Natural killer cell (primary cell): ENCODE measurements around the gene RPL15. TPM values are rescaled to one million over a fixed set of nuclear protein-coding genes. Genes with fewer than 3 reads are reported as not detected.
A peak's percentile ranks its signal among the peaks of the same experiment; 100 is the strongest.

Experiments used
- ATAC-seq, 3 donors: fragments of 150-1000 bp in 2 of 3; fragments of 200-7000 bp in 1 of 3; cut with Tn5 transposase; 1 replicate in 1 of 3; 2 replicates in 2 of 3; pipeline ENCODE4 v1.10.0; 2021; ENCODE audit warnings: mild to moderate bottlenecking in 2 of 3, moderate library complexity in 2 of 3
- DNase-seq, 2 donors: peaks; one replicate each; pipeline versions ENCODE4 v3.0.0 to v3.0.0-alpha.2; 2013 to 2021; ENCODE audit warnings: mixed read lengths in 1 of 2
- H3K27ac ChIP-seq: one replicate; pipeline ENCODE4 v1.5.1; 2013; ENCODE audit warnings: mild to moderate bottlenecking, low read length
- H3K27me3 ChIP-seq: one replicate; pipeline ENCODE4 v1.6.1; 2013; ENCODE audit warnings: low read length; ENCODE audit not compliant: control insufficient read depth, insufficient read depth
- H3K36me3 ChIP-seq: one replicate; pipeline ENCODE4 v1.6.1; 2013; ENCODE audit warnings: low read length; ENCODE audit not compliant: control insufficient read depth, insufficient read depth
- H3K4me1 ChIP-seq: one replicate; pipeline ENCODE4 v1.6.1; 2013; ENCODE audit warnings: low read length; ENCODE audit not compliant: control insufficient read depth, insufficient read depth
- H3K4me3 ChIP-seq: one replicate; pipeline ENCODE4 v1.5.1; 2013; ENCODE audit warnings: low read length
- H3K9me3 ChIP-seq: one replicate; pipeline ENCODE4 v1.6.1; 2013; ENCODE audit warnings: low read length; ENCODE audit not compliant: control insufficient read depth, insufficient read depth
- H3K27ac Mint-ChIP-seq, 2 donors: one replicate each; pipeline ENCODE4 v1.8.0; 2022; ENCODE audit warnings: mild to moderate bottlenecking in 2 of 2, mixed read lengths in 2 of 2, moderate library complexity in 1 of 2
- H3K27me3 Mint-ChIP-seq, 2 donors: one replicate each; pipeline ENCODE4 v1.8.0; 2022; ENCODE audit warnings: low read depth in 2 of 2, mixed read lengths in 2 of 2
- H3K36me3 Mint-ChIP-seq: one replicate; pipeline ENCODE4 v1.8.0; 2022; ENCODE audit warnings: mixed read lengths
- H3K4me1 Mint-ChIP-seq, 2 donors: one replicate each; pipeline ENCODE4 v1.8.0; 2022; ENCODE audit warnings: mixed read lengths in 2 of 2
- H3K4me3 Mint-ChIP-seq: one replicate; pipeline ENCODE4 v1.8.0; 2022; ENCODE audit warnings: mild to moderate bottlenecking, moderate library complexity, mixed read lengths
- H3K9me3 Mint-ChIP-seq, 2 donors: one replicate each; pipeline ENCODE4 v1.8.0; 2022; ENCODE audit warnings: mixed read lengths in 2 of 2
- WGBS: methylation state at CpG from one replicate; pipeline ENCODE4 v1.1.7; 2013; ENCODE audit warnings: missing lambda C conversion rate; ENCODE audit not compliant: insufficient coverage; 5-methylcytosine and 5-hydroxymethylcytosine counted together
- intact Hi-C: fragments of 100-400 bp; cut with micrococcal nuclease; formaldehyde crosslinking; loops from one replicate; pipeline ENCODE4 v1.14.2; 2022
- total RNA-seq, 4 donors: library from RNA; stranded (reverse); fragments of 120-200 nt in 1 of 4; gene quantifications; one replicate each; pipeline versions ENCODE4 v1.2.3 to v1.2.4, GENCODE V29; 2013 to 2022
- TF ChIP-seq, protein P1 (sequence below): fragments of 200-600 bp; IDR thresholded peaks from one replicate; pipeline ENCODE4 v1.8.0; 2022; ENCODE audit warnings: antibody characterized with exemption

The RPL15 gene
- total RNA-seq, result 1,000 to 10,000 TPM; 1,116 to 1,338 (median 1,291) TPM
- total RNA-seq (2013), result 1,576 TPM

DNA sequence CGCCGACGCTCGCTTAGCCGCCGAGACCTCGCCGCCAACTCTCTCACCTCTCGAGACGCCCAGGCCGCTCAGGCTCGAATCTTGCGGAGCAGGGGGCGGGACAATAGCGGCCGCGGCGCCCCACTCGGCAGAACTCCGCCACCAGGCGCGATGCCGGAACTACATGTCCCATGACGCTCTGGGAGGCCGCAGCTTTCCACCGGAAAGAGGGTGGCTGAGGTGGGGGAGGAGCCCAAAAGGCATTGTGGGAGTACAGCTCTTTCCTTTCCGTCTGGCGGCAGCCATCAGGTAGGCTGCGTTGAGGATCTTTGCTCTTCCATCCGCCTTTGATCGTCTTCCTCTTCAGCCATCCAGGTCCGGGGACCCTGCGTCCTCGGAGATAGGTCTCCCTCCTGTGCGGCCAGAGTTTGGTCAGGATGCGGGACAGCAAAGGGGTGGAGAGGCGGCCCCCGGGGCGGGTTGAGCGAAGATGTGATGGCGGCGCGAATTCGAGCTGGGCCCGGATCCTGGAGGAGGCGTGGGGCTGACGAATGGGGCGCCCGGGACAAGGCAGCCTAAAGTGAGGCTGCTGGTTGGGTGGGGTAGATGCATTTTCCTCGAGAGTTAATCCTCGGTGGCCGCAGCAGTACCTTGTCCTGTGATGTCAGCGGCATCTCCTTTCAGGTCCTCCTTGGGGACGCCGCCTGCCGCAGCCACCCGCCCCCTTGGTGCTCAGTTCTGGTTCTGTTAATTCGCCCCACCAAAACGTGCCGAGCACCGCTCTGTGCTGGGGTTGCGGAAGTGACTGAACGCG lies at the start of gene RPL15, which contains the start of gene NKIRAS1:
RPL15 (plus strand) TSS at position 247 of the 793 bp plus-strand sequence. CDS start 728 bp downstream, outside the sequence.
NKIRAS1 (minus strand) TSS at position 105 of the 793 bp plus-strand sequence. CDS start 6,086 bp downstream, outside the sequence.
- Histone ChIP-seq H3K4me1 (peaks cover 21% of the 10 kb centered on the region), H3K9me3 (no peaks in the 10 kb centered on the region), H3K4me3 (peak within 1 kb of the TSS; percentile 100), H3K27ac (peak within 1 kb of the TSS; percentile 86), H3K27me3 (no peaks in the 10 kb centered on the region), H3K36me3 (peaks cover 22% of the 10 kb centered on the region)
- Mint-ChIP-seq H3K27me3 (peaks cover 0 to 2% of the 10 kb centered on the region in 2 donors), H3K4me1 (peaks cover 38 to 42% of the 10 kb centered on the region in 2 donors), H3K9me3 (no peaks in the 10 kb centered on the region), H3K36me3 (no peaks in the 10 kb centered on the region), H3K4me3 (peak within 1 kb of the TSS; percentile 97), H3K27ac (peak within 1 kb of the TSS; percentile 95 to 97)
- TF ChIP-seq, protein P1, sequence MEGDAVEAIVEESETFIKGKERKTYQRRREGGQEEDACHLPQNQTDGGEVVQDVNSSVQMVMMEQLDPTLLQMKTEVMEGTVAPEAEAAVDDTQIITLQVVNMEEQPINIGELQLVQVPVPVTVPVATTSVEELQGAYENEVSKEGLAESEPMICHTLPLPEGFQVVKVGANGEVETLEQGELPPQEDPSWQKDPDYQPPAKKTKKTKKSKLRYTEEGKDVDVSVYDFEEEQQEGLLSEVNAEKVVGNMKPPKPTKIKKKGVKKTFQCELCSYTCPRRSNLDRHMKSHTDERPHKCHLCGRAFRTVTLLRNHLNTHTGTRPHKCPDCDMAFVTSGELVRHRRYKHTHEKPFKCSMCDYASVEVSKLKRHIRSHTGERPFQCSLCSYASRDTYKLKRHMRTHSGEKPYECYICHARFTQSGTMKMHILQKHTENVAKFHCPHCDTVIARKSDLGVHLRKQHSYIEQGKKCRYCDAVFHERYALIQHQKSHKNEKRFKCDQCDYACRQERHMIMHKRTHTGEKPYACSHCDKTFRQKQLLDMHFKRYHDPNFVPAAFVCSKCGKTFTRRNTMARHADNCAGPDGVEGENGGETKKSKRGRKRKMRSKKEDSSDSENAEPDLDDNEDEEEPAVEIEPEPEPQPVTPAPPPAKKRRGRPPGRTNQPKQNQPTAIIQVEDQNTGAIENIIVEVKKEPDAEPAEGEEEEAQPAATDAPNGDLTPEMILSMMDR, result no peak
- under 1% methylated on average over 64 of the region's 64 CpGs for WGBS
- peak; percentile 91 to 99 (median 94) for ATAC-seq
- intact Hi-C loops, result loop anchor here (1.0 to 2.0 kb wide), 2 partner anchors 28 to 108 kb away; partner anchors contain the start of gene NR1D2
- peak; percentile 94 to 98 for DNase-seq

DNA sequence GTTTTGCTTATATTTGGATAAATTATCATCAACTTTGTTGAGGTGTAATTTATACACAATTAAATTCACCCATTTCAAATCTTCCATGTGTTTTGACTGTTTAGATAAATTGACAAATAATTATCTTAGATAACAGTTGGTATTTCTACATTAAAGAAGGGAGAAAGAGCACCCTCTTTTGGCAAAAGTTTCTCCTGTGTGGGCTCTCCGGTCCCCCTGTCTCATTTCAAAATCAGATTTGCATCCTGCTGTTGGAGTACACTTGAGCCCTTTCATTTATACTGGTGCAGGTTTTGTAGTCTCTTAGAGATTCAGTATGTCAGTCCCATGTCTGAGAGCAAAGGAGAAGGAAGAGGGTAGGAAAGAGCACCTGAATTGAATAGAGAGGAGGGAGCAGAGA lies 49.5 kb upstream of the RPL15 start:
- Histone ChIP-seq H3K27ac (no peak overlapping the region), H3K27me3 (no peaks in the 10 kb centered on the region), H3K9me3 (no peaks in the 10 kb centered on the region), H3K4me1 (no peaks in the 10 kb centered on the region), H3K4me3 (no peak overlapping the region), H3K36me3 (no peaks in the 10 kb centered on the region)
- intact Hi-C loops, result no loop called here
- TF ChIP-seq, protein P1, result no peak
- Mint-ChIP-seq H3K27ac (peak overlapping the region in 1 of 2 donors; percentile 23), H3K9me3 (no peaks in the 10 kb centered on the region), H3K27me3 (no peaks in the 10 kb centered on the region), H3K4me1 (peaks cover 41 to 54% of the 10 kb centered on the region in 2 donors), H3K4me3 (no peak overlapping the region), H3K36me3 (no peaks in the 10 kb centered on the region)
- no peak for DNase-seq
- ATAC-seq, result no peak
- WGBS, result 38% methylated on average over 1 of the region's 1 CpG

DNA sequence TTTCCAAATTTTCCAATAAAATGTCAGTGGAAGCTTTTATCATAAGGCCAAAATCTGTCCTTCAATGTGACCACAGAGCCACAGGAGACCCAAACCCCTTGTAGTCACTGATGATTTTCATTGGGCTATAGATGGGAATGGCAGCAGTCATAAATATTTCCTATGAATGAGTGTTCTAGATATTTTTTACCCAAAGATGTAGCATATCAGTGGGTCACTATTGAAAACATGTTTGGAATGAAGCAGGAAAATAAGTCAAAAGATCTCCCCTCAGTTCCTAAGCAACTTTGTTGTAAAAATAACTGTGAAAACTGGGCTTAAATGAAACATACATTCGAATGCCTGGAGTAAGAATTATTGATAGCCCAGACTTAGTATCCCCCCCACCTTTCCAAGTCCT lies 49.1 kb upstream of the RPL15 start:
- TF ChIP-seq, protein P1, result no peak
- H3K4me1 Mint-ChIP-seq, result peaks cover 38 to 54% of the 10 kb centered on the region in 2 donors
- no peaks in the 10 kb centered on the region for H3K9me3 Mint-ChIP-seq
- no peak overlapping the region for H3K4me3 ChIP-seq
- H3K27me3 Mint-ChIP-seq, result no peaks in the 10 kb centered on the region
- no peak overlapping the region for H3K27ac ChIP-seq
- no peaks in the 10 kb centered on the region for H3K36me3 ChIP-seq
- WGBS, result 100% methylated on average over 1 of the region's 1 CpG
- no peaks in the 10 kb centered on the region for H3K36me3 Mint-ChIP-seq
- peak overlapping the region in 1 of 2 donors; percentile 23 for H3K27ac Mint-ChIP-seq
- DNase-seq (no peak), ATAC-seq (no peak)
- H3K4me3 Mint-ChIP-seq, result no peak overlapping the region
- no peaks in the 10 kb centered on the region for H3K9me3 ChIP-seq
- H3K4me1 ChIP-seq, result no peaks in the 10 kb centered on the region
- intact Hi-C loops, result no loop called here
- H3K27me3 ChIP-seq, result no peaks in the 10 kb centered on the region
